Cortex of kidney (tissue), 1 donor: ENCODE results near the gene ARID1B.
"Not testable (repeated sequence)": the region's sequence is repeated elsewhere in the genome, so short reads cannot be mapped to it uniquely, and the experiment has no call there.

ENCODE experiments used
- DNase-seq: peaks from one replicate; lab custom pipeline; 2025; lab: John Stamatoyannopoulos, UW

The ARID1B gene

GRCh38 chr6:156963712-156964700 is 186.8 kb downstream of the ARID1B start:
- no peak for DNase-seq

GRCh38 chr6:156967852-156968251 is 190.7 kb downstream of the ARID1B start:
- DNase-seq: no peak

GRCh38 chr6:156969233-156969632 is 192.1 kb downstream of the ARID1B start:
- DNase-seq: no peak

GRCh38 chr6:156970595-156971112 is 193.5 kb downstream of the ARID1B start:
- DNase-seq: no peak

- no peak for DNase-seq
These were observed 194.1 kb downstream of the ARID1B start for GRCh38 chr6:156971153-156971885.

- DNase-seq: no peak
These were observed 195.0 kb downstream of the ARID1B start for GRCh38 chr6:156972145-156972544.

GRCh38 chr6:156974830-156975261 is 197.7 kb downstream of the ARID1B start:
- DNase-seq: no peak

GRCh38 chr6:156975414-156975813 is 198.2 kb downstream of the ARID1B start:
- DNase-seq: no peak

GRCh38 chr6:156976216-156977127 is 199.3 kb downstream of the ARID1B start:
- no peak for DNase-seq

GRCh38 chr6:156977527-156978291 is 200.5 kb downstream of the ARID1B start:
- no peak for DNase-seq

- DNase-seq: no peak
These were observed 201.8 kb downstream of the ARID1B start for GRCh38 chr6:156978948-156979347.

GRCh38 chr6:156980515-156980914 is 203.3 kb downstream of the ARID1B start:
- no peak for DNase-seq

GRCh38 chr6:156980948-156981347 is 203.8 kb downstream of the ARID1B start:
- DNase-seq: no peak

GRCh38 chr6:156982168-156982567 is 205.0 kb downstream of the ARID1B start:
- no peak for DNase-seq

- not testable (repeated sequence) for DNase-seq
These were observed 205.7 kb downstream of the ARID1B start for GRCh38 chr6:156982864-156983263.

- DNase-seq: no peak
These were observed 207.1 kb downstream of the ARID1B start for GRCh38 chr6:156984178-156984738.

GRCh38 chr6:156985309-156985708 is 208.1 kb downstream of the ARID1B start:
- DNase-seq: no peak

GRCh38 chr6:156988276-156989158 is 211.3 kb downstream of the ARID1B start:
- DNase-seq: no peak

GRCh38 chr6:156989159-156989806 is 212.1 kb downstream of the ARID1B start:
- no peak for DNase-seq
